Measurements from ENCODE around the gene PARVB.

GRCh38 chr22:44033694-44034093 is 9.6 kb downstream of the PARVB start:
- TF ChIP-seq, protein P1, sequence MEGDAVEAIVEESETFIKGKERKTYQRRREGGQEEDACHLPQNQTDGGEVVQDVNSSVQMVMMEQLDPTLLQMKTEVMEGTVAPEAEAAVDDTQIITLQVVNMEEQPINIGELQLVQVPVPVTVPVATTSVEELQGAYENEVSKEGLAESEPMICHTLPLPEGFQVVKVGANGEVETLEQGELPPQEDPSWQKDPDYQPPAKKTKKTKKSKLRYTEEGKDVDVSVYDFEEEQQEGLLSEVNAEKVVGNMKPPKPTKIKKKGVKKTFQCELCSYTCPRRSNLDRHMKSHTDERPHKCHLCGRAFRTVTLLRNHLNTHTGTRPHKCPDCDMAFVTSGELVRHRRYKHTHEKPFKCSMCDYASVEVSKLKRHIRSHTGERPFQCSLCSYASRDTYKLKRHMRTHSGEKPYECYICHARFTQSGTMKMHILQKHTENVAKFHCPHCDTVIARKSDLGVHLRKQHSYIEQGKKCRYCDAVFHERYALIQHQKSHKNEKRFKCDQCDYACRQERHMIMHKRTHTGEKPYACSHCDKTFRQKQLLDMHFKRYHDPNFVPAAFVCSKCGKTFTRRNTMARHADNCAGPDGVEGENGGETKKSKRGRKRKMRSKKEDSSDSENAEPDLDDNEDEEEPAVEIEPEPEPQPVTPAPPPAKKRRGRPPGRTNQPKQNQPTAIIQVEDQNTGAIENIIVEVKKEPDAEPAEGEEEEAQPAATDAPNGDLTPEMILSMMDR (IDR thresholded peaks at IDR 0.05; ENCODE audit: low read depth, low read length) = no peak
- no peak for TF ChIP-seq EZH2phosphoT487 (IDR thresholded peaks at IDR 0.05; ENCODE audit: low read depth)
